ENCODE data around the gene PARVG.

Gene PARVG

GRCh38 chr22:44181033-44181911 lies 547 bp downstream of the PARVG start:
- peak; percentile 63 for DNase-seq

- DNase-seq: peak; percentile 21
These were observed 1.3 kb downstream of the PARVG start for GRCh38 chr22:44181912-44182587.

GRCh38 chr22:44182588-44183286 lies 2.0 kb downstream of the PARVG start:
- DNase-seq: peak; percentile 55

DNA sequence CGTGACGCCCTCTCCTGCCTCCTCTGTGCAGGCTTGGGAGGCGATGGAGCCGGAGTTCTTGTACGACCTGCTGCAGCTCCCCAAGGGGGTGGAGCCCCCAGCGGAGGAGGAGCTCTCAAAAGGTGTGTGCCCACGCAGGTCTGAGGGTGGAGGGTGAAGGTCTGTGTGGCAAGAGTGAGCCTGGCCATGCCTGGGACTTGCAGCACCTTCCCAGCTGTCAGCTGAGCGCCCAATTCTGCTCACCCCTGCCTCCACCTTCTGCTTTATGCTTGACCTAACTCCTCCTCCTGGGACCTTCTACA lies 2.5 kb downstream of the PARVG start:
- DNase-seq: no peak

DNA sequence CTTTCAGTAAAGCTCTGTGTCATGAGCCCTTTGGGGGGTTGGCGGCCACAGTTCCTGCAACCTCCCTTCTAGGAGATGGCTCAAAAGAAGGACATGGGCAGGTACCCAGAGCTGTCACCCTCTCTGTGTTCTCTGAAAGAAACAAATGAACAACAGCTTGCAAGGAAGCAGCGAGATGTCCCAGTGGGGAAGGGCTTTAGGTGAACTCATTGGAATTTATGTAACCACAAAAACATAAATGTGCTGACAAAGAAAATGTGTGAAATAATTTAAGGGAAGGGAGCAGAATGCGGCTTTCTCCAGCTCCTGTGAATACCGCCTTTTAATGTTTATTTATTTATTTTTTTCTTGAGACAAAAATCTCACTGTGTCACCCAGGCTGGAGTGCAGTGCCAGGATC lies 3.3 kb downstream of the PARVG start:
- DNase-seq: no peak

DNA sequence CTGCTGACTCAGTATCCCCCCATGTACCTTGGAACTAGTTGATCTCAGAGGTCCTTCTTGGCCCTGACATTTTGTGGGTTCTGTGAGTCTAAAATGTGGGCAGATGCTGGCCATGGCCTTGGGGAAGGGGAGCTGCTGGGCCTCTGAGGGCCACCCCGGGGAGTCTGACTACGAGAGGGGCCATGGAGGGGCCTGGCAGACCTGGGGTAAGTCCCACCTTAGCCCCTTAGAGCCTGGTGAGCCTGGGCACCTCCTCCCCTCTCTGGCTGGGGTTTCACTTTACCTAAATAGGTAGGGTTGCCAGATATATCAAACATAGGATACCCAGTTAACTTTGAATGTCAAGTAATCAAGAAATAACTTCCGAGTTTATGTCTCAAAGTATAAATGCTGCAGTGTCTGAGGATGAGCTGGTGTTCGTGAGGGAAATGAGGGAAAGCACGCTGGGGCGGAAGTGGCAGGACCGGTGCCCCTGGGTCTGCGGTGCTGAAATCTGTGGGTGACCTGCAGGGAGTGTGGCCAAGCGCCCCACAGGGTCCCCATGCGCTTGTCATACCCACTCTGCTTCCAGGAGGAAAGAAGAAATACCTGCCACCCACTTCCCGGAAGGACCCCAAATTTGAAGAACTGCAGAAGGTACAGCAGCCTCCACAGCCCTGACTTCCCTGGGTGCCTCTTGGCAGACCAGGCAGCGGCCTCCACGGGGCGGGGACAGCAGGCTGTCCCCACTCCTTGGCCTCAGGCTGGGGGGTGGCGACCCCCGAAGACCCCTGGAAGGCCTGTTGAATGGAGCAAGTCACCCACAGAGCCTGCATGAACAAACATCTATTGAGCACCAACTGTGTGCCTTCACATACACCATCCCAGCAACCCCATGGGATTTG lies 4.8 kb downstream of the PARVG start:
- no peak for DNase-seq

DNA sequence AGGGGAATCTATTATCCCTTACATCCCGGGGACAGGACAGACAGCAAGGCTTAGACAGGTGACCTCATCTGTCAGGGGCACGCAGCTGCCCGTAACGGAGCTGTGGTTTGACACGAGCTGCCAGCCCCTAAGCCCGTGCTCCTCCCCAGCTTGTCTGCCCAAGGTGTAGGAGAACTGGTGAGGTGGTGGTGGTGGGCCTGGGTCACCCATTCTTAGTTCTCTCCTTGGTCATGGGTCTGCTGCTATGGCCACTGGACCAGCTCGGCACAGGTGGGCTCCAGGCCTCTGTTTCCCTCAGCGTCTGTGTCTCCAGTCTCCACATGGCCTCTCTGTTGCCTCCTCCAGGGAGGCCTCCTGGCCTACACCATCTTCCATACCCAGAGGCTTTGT lies 5.4 kb downstream of the PARVG start:
- DNase-seq: no peak

GRCh38 chr22:44186737-44187136 lies 6.0 kb downstream of the PARVG start:
- DNase-seq: no peak

DNA sequence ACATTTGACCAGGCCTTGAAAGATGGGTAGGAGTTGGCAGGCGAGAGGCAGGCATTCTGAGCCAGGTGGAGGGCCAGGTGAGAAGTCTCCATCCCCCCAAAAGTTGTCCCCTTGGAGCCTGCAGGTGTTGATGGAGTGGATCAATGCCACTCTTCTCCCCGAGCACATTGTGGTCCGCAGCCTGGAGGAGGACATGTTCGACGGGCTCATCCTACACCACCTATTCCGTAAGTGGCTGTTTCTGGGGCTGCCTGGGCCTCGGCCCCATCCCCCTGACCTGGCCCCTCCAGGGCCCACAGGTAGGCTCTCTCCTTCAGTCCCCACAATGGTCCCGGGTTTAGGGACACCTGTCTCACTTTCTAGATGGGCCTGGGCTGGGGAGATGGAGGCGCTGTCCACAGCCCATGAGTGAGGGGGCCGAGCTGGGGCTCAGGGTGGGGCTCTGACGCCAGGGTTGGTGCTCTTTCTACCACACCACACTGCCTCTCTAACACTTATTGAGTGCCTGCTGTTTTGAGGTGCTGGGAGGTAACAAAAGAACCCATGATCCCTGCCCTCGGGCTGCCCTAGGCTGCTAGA lies 7.0 kb downstream of the PARVG start:
- no peak for DNase-seq

GRCh38 chr22:44188316-44188715 lies 7.6 kb downstream of the PARVG start:
- DNase-seq: no peak

DNA sequence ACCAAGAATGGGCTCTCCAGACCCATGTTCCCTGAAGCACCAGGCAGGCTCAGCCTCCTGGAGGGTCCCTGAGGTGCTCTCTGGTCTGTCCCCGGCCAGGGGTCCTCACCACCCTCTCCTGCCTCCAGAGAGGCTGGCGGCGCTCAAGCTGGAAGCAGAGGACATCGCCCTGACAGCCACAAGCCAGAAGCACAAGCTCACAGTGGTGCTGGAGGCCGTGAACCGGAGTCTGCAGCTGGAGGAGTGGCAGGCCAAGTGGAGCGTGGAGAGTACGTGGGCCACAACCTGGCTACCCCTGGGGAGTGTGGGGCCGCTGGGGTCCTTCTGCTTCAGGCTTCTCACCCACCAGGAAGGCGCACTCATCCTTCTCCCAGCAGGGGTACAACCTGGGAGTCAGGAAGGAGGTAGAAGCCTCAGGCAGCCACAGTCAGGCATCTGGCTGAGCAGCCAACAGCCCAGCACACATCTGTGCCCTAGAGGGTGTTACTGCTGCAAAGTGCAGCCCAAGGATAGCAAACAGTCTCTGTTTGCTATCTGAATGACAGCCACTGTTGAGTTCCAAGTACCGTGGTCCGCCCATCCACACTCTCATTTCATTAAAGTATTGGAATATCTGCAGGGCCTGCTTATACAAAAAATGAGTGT lies 8.4 kb downstream of the PARVG start:
- DNase-seq: no peak

DNA sequence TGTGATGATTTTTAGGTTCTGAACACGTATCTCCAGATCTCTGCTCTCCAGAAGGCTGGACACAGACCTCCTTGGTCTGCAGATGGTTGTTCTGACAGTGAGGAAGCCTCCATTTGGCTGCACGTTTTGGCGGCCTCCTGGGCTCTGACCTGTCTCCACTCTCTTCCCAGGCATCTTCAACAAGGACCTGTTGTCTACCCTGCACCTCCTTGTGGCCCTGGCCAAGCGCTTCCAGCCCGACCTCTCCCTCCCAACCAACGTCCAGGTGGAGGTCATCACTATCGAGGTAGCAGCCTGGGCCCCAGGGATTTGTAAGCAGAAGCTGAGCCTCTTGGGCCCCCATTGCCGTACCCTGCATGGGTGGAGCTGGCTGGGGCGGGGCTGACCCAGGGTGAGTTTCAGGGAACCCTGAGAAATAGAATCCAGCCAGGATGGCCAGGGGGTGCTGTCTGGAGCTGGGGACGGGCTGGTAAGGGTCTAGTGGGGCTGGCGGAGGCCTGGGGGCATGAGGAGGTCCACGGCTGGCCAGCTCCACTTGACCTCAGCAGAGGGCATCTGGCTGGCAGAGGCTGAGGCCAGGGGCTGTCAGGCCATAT lies 9.8 kb downstream of the PARVG start:
- no peak for DNase-seq

DNA sequence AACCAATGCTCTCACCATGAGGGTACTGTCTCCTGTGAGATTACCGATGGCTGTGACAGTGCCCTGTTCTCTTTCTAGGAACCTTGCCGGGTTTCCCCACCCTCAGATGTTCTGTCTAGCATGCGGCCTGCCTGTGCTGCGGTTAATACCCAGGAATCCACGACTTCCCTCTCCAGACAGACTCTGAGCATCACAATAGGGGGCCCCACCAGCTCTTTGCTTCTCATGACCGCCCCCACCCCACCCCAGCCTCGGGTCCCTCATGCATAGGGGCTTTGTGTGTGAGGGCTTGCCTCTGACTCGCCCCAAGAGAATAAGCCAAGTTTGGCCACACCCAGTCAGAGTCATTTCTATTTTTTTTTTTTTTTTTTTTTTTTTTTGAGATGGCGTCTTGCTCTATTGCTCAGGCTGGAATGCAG lies 10.3 kb downstream of the PARVG start:
- DNase-seq: peak; percentile 26

- DNase-seq: peak; percentile 53
These were observed 11.5 kb downstream of the PARVG start for GRCh38 chr22:44192098-44192815.

GRCh38 chr22:44192816-44193534 lies 12.2 kb downstream of the PARVG start:
- DNase-seq: no peak

DNA sequence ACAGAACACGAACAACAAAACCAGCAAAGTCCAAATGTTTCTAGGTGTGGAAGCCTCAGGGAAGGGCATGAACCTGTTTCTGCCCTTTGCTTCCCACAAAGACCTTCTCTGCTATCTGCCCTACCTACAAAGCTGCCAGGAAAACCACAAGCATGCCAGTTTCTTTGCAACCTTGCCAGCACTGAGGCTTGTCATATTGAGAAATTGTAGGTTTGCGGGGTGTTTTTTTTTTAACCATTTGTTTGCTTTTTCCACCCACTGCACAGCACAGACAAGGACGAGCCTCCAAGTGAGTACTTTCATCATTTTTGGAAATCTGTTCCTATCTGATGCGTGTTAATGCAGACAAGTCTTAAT lies 12.8 kb downstream of the PARVG start:
- DNase-seq: peak; percentile 15

DNA sequence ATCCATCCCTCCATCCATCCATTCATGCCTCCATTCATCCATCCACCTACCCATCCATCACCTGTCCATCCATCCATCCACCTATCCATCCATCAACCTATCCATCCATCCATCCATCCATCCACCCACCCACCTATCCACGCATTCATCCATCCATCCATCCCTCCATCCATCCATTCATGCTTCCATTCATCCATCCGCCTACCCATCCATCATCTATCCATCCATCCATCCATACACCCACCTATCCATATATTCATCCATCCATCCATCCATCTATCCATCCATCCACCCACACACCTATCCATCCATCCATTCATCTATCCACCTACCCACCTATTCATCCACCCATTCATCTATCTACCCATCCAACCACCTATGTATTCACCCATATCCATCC lies 13.8 kb downstream of the PARVG start:
- no peak for DNase-seq

DNA sequence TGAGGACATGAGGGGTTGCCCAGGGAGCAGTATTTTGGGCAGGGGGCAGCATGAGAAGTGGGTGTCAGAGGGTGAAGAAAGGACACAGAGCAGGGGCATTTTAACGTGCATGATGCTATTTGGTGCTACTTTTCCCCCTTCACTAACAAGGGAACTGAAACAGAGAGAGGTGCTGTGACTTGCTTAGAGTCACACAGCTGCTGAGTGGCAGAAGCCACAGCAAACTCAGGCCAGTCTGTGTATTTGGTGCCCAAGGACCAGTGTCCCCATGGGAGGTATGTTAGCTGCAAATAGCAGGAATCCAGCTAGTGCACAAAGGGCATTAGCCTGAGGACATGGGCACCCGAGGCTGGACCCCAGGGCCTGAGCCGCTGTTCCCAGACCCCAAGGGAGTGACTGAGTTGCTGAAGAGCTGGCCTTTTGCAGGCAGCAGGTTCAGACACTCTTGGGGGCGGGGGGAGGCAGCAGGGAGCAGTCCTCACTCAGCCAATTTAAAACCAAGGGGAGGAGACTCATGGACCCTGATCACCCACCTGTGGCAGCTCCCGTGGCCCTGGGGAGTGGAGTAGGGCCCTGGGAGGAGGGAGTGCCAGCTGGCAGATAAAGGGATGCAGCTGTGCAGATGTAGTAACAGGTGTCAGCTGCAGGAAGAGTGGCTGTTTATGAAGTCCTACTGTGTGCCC lies 14.6 kb downstream of the PARVG start:
- DNase-seq: no peak

DNA sequence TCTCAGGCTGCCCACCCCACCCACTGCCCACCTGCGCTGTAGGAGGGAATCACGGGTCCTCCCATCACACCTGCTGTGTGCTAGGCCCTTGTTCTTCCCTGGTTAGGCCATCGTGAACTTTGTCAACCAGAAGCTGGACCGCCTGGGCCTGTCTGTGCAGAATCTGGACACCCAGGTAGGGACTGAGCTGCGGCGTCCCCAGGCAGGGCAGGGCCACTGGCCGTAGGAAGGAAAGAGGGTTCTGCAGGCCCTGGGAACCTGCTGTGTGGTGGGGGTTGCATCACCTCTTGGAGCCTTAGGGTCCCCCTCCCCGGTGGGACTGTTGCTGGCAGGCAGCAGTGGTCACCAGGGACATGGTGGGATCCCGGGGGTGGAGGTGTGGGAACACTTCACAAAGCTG lies 15.5 kb downstream of the PARVG start:
- no peak for DNase-seq

DNA sequence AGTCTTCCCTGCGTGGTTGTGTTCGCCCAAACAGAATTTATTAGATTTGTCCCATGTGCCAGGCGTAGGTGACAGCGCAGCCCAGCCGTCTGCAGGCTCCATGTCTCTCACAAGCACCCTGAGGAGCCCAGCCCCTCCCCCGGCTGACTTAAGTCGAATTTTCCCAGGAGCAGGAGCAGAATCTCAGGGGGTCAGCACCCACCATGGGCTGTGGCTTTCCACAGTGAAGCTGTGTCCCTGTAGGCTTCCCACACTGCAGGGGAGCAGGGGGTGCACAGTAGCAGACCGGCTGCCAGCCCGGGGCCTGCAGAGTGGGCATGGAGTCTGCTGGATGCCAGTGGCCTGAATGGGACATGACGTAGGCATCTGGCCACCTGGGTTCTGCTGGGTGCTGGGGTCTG lies 16.0 kb downstream of the PARVG start:
- no peak for DNase-seq

Measured in CD4-positive, alpha-beta T cell treated with Interleukin-10 for 1 hour (primary cell).